ENCODE measurements around the gene GABPA.
A peak's percentile ranks its signal among the peaks of the same experiment; 100 is the strongest.

GRCh38 chr21:25801217-25802014, 66.6 kb downstream of the GABPA start:
- peak in 1 of 3 donors; percentile 49 for TF ChIP-seq CTCF (IDR thresholded peaks at IDR 0.05)
- no peak for TF ChIP-seq POLR2A (IDR thresholded peaks at IDR 0.05)
